Fibroblast of skin of right quadriceps (primary cell): ENCODE measurements around the gene ZNRF4.
"Not testable (repeated sequence)": the region's sequence is repeated elsewhere in the genome, so short reads cannot be mapped to it uniquely, and the experiment has no call there.

Experiments used
- DNase-seq: peaks from one replicate; pipeline ENCODE4 v3.0.0-alpha.2; 2013

Gene ZNRF4

DNA sequence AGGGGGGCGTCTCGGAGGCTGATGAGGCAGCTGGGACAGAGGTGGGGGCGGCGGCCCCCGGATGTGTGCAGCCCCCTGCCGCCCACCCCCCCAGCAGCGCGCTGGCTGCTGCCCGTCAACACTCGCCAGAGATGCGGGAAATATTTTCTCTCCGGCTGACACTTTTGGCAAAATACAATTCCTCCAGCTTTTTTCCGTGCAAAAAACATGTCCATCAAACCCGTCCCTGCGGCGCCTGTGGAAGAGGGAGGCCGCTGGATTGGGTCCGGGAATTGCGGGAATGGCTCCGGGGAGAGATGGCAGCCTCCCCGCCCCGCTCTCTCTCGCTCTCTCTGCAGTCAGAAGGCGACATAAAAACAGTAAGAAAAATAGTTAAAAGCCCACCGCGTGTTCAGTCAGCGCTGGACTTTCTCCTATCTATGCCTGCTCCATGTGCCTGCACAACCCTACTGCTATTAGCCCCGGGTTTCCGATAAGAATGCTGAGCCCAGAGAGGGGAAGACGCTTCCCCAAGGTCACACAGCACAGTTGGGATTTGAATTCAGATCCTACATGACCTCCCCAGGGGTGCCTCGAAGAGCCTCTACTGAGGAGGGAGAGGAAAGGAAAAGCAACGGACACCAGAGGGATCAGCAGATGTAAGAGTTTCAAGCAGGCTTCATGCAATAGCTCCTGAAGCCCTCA is 23.2 kb downstream of the ZNRF4 start:
- no peak for DNase-seq

DNA sequence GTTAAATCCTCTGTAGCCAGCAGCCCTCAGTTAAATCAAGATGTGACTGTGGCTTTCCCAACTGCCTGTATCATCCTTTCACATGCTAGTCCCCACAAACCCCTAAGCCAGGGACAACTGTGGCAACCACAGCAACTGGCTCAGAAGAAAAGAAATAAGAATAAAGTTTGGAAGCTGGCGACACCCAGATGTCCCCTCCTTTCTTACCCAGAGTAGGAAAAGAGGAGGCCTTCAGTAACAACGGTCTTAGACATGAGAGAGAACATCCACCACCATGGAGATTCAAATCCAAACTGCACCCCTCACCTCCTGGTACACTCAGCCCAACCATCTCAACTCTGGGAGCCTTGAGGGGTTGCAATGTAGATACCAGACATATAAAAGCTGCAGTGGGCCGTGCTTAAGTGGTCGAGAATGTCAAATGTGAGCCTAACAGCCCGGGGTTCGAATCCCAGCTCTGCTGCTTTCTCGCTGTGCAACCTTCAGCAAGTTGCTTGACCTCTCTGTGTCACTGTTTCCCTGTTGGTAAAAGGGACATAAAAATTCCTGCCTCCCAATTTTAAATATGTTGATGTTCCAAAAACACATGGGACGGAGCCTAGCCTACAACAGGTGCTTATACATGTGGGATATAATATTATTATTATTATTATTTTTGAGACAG is 23.8 kb downstream of the ZNRF4 start:
- no peak for DNase-seq

GRCh38 chr19:5479958-5480357 is 24.7 kb downstream of the ZNRF4 start:
- no peak for DNase-seq

GRCh38 chr19:5480427-5480836 is 25.2 kb downstream of the ZNRF4 start:
- DNase-seq, result no peak

DNA sequence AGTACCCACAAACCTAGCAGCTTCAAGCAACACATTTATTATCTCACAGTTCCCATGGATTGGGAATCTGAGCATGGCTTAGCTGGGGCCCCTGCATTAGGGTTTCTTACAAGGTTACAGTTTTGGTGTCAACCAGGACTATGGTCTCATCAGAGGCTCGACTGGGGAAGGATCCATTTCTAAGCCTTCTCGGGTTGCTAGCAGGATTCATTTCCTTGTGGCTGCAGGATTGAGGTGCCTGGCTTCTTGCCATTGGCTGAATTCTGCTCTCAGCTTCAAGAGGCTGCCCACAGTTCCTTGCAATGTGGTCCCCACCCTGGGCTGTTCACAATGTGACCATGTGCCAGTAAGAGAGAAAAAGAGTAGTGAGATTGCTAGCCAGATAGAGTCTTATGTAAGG is 26.7 kb downstream of the ZNRF4 start:
- DNase-seq, result no peak

- DNase-seq, result no peak
Measured at GRCh38 chr19:5484398-5485285, 29.4 kb downstream of the ZNRF4 start.

GRCh38 chr19:5485286-5485636 is 30.0 kb downstream of the ZNRF4 start:
- DNase-seq, result no peak

- not testable (repeated sequence) for DNase-seq
Measured at GRCh38 chr19:5485658-5486057, 30.4 kb downstream of the ZNRF4 start.

DNA sequence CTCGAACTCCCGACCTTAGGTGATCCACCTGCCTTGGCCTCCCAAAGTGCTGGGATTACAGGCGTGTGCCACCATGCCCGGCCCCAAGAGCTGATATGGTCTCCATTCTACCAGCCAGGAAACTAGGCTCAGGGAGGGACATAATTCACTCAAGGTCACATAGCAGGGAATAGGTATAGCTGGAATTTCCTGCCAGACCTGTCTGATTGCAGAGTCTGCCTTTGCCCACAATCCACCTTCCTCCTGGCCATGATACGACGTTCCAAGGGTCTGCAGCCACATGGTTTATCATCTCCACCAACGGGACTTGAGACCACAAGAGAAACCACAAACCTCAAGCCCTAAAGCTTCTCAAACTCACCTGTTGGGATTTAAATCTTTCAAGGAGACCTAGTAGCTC is 32.0 kb downstream of the ZNRF4 start:
- no peak for DNase-seq

DNA sequence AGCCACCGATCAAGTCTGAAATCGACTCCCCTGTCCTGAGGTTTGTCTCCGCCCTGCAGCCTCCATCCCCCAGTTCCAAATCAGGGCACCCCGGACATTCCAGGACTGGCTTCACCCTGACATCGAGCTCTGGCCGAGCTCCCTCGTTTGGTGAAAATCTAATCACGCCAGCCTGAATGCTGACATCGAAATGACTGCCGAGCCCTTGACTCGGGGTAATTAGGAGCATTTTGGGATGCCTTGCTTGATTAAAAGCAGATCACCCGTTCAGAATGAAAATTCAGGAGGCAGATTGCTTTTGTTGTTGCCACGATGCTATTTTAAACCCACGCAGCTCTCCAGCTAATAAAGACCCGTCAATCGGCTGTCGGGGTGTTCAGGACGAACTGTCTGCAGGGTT is 34.3 kb downstream of the ZNRF4 start:
- no peak for DNase-seq

DNA sequence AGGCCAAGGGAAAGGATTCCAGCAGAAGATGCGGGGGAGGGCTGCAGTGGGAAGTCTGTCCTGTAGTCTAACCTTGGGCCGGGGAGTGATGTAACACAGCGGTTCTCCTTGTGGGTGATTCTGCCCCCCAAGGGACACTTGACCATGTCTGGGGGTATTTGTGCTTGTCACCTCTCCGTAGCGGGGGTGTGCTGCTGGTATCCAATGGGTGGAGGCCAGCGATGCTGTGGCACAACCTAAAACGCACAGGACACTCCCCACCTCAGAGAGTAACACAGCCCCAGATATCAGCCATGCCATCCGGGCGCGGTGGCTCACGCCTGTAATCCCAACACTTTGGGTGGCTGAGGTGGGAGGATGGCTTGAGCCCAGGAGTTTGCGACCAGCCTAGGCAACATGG is 36.3 kb downstream of the ZNRF4 start:
- DNase-seq, result no peak

DNA sequence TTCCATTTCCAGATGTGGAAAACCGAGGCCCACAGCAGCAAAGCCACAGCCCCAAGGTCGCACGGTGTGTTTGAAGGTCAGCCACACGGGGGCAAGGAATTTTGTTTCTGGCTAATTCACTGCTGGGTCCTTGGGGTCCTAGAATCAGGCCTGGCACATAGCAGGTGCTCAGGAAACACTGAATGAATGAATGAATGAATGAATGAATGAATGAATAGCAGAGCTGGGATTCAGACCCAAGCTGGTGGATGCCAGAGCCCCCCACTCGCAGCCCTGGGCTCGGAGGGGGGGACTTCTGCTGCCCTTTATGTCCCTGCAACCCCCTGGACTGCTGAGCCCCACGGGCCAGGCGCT is 37.0 kb downstream of the ZNRF4 start:
- no peak for DNase-seq

GRCh38 chr19:5492635-5493409 is 37.6 kb downstream of the ZNRF4 start:
- DNase-seq, result no peak

GRCh38 chr19:5494773-5495172 is 39.6 kb downstream of the ZNRF4 start:
- DNase-seq, result no peak

- no peak for DNase-seq
Measured at GRCh38 chr19:5495792-5496191, 40.6 kb downstream of the ZNRF4 start.

DNA sequence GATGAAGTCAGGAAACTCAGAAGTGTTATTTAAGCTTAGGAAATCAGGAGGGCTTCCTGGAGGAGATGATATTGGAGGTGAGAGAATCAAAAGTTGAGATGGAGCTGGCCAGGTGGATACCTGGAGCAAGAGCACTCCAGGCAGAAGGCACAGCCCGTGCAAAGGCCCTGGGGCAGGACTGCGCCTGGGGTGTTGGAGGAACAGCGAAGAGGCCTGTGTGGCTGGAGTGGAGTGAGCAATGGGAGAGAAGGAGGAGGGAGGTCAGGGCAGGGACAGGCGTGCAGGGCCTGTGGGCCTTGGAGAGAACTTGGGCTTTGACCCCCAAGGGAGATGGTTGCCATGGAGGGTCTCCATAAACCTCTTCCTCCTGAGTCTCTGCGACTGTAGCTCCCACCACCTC is 42.1 kb downstream of the ZNRF4 start:
- no peak for DNase-seq

GRCh38 chr19:5498830-5499550 is 43.8 kb downstream of the ZNRF4 start:
- DNase-seq, result no peak

- DNase-seq, result no peak
Measured at GRCh38 chr19:5501907-5502306, 46.7 kb downstream of the ZNRF4 start.

GRCh38 chr19:5503598-5503997 is 48.4 kb downstream of the ZNRF4 start:
- DNase-seq, result no peak

DNA sequence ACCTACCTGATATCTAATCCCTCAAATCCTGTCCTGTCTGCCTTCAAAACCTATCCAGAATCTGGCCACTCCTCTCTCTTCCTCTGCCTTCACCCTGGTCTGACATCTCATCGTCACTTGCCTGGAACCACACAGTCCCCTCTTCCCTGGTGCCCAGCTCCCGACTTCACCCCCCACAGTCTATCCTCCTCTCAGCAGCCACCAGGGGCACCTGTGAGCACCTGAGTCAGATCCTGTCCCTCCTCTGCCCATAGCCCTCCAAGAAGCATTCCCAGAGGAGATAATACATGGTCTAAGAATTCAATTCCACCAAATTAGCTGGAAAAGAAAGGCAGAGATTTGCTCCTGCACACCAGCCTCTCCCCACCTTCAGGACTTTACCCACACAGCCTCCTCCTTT is 48.9 kb downstream of the ZNRF4 start:
- no peak for DNase-seq
